ENCODE data around the gene COG2.
"Not testable (repeated sequence)": the region's sequence is repeated elsewhere in the genome, so short reads cannot be mapped to it uniquely, and the experiment has no call there.

COG2 gene

DNA sequence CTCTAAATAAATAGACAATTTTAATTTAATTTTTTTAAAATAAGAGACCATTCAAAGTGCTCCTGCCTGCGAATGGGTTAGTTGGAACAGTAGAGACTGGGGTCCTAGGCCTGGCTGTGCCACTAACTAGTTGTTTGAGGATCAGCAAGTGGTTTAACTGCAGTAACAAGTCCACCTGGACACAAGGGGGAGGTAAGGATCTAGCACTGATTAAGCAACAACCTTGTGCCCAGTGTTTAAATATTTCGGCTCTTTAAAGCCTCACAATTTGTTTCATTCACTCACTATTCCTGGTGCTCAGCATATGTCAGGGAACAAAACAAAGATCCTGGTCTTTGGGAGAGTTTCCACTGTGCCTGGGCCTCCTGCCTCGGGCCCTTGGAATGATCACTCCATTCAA, 73.2 kb downstream of the COG2 start:
- DNase-seq (ENCODE audit: low read depth) = no peak

GRCh38 chr1:230716453-230716852, 74.2 kb downstream of the COG2 start:
- DNase-seq (ENCODE audit: low read depth) = not testable (repeated sequence)

DNA sequence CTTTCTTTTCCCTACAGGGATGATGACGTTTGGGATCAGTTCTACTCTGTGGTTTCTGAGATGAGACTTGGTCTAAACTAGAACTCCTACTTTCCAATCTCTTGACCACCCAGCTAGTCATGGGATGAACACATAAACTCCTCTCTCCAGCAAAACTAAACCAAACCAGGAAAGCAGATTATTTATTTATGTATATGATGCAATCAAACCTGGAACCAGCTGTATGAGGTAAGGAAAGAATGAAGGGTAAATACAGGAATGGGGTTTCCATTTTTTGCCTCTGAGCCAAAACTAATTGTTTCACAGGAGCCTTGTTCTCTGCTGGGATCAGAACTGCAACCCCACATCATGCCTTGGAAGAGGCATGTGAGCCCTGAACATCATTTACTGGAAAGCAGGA, 75.0 kb downstream of the COG2 start:
- DNase-seq (ENCODE audit: low read depth) = no peak

DNA sequence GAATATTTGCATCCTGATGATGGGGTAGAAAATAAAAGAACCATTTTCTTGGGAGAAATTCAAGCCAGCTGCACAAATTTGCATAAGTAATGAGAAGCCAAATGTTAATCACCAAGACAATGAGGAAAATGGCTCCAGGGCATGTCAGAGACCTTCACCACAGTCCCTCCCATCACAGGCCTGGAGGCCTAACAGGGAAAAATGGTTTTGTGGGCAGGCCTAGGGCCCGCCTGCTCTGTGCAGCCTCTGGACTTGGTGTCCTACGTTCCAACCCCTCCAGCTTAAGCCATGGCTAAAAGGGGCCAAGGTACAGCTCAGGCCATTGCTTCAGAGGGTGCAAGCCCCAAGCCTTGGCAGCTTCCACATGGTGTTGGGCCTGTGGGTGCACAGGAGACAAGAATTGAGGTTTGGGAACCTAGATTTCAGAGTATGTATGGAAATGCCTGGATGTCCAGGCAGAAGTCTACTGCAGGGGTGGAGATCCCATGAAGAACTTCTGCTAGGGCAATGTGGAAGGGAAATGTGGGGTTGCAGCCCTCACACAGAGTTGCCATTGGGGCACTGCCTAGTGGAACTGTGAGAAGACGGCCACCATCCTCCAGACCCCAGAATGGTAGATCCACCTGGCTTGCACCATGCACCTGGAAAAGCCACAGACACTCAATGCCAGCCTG, 79.7 kb downstream of the COG2 start:
- not testable (repeated sequence) for DNase-seq (ENCODE audit: low read depth)

DNA sequence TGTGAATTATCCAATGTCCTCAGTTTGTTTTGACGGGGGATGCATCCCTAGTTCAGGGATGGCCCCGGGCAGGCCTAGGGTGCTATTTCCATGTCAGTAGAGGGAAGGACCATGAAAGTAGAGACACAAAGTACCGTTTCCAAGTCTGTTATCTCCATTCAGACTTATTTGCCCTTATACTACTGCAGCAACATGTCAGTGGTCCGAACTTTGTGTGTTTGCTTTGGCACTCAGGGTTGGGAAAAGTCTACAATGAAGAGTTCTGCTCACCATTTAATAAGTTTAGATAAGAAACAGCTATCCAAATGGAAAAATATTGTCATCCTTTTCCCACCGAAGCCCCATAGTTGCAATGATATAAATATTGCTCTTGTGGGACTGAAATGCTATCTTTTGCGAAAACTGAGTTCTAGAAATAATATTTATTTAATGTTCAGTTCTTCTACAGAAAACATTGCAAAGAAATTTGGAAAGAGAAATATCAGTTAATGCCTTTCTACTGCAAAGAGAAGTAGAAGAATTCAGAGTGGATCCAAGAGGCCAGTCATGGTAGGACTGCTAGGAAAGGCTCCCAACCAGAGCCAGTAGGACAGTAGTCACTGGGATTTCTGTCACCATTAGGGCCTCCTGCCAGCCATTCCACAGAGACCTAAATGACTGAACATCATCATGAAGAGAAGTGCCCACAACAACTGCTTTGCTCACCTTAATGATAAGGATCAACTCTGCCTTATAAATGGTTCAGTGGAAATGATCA, 83.2 kb downstream of the COG2 start:
- DNase-seq (ENCODE audit: low read depth) = no peak

DNA sequence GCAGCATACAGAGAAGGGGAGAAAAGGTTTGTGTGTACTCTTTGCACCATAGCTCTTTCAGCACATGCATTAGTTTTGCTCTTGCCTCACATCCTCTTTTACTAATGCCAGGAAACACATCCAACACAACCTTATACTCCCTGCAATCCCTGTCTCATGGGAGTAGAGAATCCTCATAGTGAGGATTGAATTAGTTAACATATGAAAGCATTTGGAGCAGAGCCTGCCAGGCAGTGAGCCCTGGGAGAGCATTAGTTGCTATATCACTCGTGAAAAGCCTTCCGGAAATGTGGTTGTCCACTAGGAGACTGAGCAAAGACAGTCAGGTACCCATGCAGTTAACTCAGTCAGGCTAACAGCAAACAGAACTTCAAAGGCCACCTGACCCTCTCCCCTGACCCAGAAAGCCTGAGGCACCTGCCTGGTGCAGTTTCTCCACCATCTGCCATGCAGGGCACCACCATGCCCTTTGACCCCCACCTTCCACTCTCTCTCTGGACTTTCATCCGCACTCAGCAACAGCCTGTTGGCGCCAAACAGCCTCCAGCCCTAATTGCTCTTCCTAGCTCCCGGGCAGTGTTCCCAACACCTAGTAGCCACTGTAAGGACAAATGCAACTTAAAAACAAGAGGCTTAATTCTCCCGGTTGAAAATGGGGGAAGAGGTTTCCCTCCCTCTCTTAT, 86.6 kb downstream of the COG2 start:
- no peak for DNase-seq (ENCODE audit: low read depth)

- no peak for DNase-seq (ENCODE audit: low read depth)
Measured at GRCh38 chr1:230730977-230731376, 88.7 kb downstream of the COG2 start.

GRCh38 chr1:230735447-230735846, 93.2 kb downstream of the COG2 start:
- DNase-seq (ENCODE audit: low read depth) = no peak

- no peak for DNase-seq (ENCODE audit: low read depth)
Measured at GRCh38 chr1:230737622-230738262, 95.5 kb downstream of the COG2 start.

DNA sequence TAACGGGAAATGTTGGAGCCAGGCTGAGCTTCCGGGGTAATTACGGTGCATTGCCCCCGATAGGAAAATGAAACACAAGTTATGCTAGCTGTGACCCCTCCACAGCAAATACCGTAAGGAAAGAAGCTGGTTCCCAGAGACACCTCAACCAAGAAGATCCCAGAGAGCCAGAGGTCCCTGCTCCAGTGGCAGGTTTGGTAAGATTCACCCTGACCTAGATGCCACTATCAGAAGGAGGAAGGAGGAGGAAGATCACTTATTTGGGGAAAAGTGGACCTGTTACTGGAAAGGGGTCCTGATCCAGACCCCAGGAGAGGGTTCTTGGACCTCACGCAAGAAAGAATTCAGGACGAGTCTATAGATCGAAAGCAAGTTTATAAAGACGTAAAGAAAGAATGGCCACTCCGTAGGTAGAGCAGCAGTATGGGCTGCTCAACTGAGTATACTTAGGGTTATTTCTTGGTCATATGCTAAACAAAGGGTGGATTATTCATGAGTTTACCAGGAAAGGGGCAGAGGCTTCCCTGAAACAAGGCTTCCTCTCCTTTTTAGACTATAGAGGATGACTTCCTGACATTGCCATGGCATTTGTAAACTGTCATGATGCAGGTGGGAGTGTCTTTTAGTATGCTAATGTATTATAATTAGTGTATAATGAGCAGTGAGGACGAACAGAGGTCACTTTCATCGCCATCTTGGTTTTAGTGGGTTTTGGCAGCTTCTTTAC, 97.4 kb downstream of the COG2 start:
- no peak for DNase-seq (ENCODE audit: low read depth)
